HG02973 (cell line): ENCODE measurements around the gene RIMBP2.
"Not testable (repeated sequence)": the region's sequence is repeated elsewhere in the genome, so short reads cannot be mapped to it uniquely, and the experiment has no call there.

ENCODE experiments used
- ATAC-seq: cut with Tn5 transposase; IDR thresholded peaks from one replicate; pipeline ENCODE4 v1.9.1; 2021; ENCODE audit warnings: moderate library complexity; ENCODE audit not compliant: unreplicated experiment

RIMBP2 gene

DNA sequence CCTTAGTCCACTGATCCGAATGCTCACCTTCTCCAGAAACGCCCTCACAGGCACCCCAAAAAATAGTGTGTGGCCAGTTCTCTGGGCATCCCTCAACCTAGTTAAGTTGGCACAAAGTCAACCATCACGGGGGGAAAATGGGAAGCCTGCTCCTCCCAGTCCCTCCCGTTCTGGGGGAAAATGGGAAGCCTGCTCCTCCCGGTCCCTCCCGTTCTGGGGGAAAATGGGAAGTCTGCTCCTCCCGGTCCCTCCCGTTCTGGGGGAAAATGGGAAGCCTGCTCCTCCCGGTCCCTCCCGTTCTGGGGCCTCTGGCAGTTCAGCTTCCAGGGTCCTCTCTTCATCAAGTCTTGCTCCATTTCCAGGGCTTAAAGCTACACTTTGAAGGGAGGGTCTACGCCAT is 106.1 kb downstream of the RIMBP2 start:
- ATAC-seq = no peak

DNA sequence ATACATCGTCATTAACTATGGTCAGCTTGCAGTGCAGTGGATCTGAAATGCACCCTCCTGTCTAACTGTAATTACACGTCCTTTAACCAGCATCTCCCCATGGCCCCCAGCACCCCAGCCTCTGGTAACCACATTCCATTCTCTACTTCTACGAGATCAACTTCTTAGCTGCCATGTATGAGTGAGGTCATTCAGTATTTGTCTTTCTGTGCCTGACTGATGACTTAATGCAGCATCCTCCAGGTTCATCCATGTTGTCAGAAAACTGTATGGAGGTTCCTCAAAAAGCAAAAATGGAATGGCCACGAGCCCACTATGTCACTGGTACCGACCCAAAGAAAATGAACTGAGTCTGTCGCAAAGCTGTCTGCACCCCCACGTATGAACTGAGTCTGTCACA is 107.3 kb downstream of the RIMBP2 start:
- no peak for ATAC-seq

DNA sequence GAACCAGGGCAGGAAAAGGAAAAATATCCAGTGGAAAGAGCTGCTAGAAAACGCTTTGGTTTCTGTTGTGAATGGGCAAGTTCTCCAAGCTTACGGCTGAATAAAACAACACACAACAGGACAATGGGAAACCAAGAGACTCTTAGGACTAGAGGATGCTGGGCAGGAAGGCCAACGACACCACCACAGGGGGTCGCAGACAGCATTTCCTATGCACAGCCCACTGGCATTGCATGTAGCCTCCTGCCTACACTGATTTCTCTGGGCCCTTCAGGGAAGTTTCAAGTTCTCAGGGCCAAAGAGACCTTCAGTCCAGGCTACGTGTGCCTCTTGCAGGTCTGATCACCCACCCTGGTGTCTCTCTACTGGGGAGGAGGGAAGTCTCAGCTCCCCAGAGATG is 108.0 kb downstream of the RIMBP2 start:
- ATAC-seq = no peak

DNA sequence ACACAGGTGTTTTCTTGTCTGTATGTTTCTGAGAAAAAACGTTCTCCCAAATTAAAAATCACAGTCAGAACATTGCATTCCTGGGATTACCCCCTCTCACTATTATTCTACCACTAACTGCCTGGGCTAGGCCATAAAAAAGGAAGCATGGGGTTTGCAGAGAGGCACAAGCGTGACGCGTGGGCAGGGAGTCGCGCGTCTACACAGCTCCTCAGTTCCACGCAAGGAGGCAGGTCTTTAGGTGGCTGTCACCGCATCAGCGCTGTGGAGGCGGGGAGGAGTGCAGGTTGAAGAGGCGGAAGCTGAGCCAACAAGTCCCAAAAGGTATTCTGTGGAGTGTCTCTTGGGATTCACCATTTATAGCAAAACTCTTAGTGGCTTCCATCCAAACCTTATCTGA is 109.9 kb downstream of the RIMBP2 start:
- ATAC-seq = no peak

DNA sequence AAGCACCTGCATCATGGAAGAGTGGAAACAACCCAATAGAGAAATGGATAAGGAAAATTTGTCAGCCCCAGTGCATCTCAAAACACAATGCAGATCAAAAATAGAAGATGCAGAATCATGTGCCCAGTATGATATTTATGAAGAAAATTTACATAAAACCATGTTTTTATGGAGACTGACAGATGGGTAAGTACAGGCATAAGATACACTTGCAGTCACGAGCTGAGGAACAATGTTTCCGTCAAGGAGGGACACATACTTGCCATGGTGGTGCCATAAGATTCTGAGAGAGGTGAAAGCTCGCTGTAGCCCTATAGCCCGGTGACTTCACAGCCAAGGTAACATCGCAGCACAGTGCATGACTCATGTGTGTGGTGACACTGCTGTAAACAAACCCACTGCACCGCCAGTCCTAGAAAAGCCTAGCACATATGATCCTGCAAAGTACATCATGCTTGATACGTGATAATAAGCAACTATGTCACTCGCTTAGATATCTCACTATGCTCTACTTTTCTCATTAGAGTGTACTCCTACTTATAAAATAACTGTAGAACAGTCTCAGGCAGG is 112.6 kb downstream of the RIMBP2 start:
- ATAC-seq = no peak

DNA sequence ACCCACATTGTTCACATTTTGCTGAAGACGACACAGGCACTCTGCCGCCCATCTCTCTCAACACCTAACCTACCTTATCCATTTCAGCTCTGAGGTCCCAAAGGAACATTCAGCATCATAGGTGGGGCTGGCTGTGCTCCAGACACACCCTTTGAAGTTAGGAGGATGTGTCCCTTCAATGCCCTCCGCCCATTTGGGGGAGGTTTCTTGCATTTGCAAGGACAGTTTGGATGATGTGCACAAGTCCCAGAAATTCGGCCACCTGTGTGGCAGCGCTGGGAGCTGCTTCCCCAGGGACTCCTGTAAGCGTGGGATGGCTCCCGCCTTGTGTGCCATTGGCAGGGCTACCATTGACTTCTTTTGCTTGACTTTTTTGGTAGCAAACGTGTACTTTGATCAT is 113.8 kb downstream of the RIMBP2 start:
- no peak for ATAC-seq

DNA sequence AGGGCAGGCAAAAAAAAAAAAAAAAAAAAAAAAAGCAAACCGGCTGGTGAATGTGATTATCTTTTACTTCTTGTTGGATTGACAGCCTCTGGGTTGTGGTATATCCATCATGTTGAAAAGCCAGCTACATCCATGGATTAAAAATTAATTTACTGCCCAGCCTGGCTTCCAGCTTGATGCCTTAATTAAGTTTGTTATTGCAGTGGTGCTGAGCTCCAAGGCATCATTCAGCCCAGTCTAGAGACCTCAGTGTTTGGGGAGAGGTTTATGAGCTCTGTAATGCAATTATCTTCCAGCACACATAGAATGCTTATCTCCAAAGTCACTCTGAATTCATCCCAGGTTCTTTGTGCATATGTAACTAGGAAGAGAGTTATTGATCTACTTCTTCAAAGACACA is 114.8 kb downstream of the RIMBP2 start:
- no peak for ATAC-seq

DNA sequence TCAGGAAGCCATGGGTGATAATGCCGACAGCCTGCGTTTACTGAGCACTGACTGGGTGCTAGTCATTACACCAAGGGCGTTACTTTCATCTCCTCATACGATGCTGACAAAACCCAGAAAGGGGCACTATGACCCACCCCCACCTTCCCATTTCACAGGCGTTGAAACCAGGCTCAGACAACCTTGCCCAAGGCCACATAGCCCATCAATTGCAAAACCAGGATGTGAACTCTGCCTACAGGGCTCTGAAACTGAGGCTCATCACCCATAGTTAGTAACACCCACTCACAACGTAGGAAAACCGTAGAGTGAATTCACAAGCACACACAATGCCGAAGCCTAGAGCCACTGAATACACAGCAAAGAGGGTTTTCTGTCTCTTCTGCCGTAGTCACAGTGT is 119.9 kb downstream of the RIMBP2 start:
- no peak for ATAC-seq

DNA sequence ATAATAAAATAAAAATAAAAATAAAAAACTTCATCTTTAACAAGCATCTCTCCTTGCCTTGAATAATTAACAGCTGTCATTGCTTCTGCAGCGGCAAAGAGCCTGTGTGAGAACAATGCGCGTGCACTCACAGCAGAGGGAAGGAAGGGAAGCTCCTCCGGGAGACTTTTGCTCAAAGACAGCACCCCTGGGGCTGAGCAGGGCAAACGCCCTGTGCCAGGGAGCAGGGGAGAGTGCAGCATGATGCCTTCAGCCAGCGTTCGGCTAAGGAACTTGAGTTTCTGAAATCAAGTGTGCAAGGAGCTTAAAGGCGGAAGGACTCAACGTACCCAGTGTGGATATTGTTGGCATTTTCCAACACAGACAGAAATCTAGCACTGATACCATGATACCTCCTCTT is 120.5 kb downstream of the RIMBP2 start:
- ATAC-seq = no peak

DNA sequence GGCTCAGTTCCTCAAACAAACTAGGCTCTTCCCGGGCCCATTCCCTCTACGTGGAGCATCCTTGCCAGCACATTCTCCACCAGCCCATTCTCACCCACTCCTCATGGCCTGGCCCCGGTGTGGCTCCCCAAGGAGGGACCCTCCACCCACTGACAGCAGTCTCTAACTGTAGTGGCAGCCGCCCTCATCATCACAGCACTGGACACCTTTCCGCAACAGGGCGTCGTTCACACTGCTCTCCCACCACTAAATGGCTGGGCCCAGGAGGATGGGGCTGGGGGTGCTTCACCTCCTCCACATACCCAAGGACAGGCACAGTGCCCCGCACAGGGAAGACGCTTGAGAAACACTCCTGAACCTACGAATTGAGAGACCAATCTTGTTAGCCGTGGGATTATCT is 123.0 kb downstream of the RIMBP2 start:
- ATAC-seq = no peak

DNA sequence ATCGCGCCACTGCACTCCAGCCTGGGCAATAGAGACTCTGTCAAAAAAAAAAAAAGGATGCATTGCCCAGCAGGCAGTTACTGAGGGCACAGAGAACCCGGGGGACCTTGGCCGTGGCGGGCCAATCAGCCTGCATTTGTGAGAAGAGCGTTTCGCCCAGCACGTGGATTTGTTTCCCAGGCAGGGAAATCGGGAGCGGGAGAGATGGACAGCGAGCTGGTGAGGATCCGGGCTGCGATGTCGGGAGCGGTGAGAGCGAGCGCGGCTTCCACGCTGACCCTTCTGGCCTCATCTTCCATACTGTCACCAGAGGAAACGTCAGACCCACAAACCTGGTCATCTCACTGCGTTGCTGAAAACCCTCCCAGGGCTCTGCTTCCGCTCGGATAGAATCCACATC is 123.5 kb downstream of the RIMBP2 start:
- no peak for ATAC-seq

DNA sequence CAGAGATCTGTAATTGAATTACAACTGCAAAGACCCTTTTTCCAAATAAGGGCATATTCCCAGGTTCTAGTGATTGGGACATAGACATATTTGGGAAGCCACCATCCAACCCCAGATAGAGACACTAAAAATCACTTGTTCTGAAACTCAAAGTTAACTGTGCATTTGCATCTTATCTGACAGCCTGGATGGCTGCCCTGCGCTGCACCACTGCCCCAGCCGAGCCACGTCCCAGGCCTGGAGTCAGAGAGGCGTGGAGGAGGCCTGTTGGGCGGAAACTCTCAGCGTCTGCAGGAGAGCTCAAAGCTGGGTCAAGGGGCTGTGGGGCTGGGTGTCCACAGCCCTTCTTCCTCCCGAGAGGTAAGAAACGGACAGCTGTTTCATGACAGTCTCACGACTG is 124.4 kb downstream of the RIMBP2 start:
- no peak for ATAC-seq

DNA sequence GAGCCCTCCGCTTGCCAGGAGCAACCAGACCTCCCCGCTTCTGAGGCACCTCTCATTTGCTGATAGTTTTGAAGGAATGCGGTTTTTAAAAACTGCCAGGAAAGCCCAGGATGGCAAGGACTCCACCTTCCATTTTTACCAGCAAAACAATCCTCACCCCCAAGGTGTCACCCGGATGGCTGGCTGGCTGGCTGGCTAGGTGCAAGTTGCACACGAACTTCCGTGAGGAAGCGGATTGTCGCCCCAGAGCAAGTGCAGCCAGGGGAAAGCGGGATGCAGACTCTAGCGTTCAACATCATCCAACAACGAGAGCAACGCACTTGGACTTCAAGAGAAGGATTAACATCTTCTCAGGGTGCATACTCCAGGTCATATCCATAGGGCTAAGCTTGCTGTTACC is 125.4 kb downstream of the RIMBP2 start:
- no peak for ATAC-seq

DNA sequence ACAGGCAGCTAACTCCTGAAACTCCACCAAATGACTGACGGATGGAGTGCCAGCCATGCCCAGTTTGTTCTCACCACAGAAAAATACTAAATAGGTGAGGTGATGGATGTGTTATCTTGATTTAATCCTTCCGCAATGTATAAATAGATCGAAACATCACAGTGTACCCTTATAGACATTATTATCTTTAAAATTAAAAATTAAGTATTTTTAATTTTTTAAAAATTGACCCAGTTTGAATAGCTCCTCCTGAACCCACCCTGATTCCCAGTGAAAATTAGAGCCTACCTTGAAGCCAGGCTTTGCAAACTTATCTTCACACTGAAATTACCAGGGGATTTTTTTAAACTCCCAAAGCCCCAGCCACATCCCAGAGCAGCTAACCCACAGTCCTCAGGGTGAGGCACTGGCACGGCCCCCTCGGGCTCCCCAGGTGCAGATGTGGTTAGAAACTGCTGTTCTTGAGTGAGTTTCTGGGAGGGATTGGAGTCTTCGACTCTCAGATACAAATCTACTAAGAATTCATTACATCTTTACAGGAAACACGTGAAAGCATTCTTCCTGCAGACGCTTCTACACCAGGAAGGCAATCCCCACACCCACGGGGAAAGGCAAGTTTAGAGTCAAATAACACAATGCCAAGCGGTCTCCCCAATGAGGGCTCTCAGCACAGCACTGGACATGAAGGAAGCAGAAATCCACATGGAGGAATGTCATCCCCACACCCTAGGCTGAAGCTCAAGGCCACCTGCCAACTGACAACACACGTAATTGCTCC is 126.4 kb downstream of the RIMBP2 start:
- ATAC-seq = no peak

DNA sequence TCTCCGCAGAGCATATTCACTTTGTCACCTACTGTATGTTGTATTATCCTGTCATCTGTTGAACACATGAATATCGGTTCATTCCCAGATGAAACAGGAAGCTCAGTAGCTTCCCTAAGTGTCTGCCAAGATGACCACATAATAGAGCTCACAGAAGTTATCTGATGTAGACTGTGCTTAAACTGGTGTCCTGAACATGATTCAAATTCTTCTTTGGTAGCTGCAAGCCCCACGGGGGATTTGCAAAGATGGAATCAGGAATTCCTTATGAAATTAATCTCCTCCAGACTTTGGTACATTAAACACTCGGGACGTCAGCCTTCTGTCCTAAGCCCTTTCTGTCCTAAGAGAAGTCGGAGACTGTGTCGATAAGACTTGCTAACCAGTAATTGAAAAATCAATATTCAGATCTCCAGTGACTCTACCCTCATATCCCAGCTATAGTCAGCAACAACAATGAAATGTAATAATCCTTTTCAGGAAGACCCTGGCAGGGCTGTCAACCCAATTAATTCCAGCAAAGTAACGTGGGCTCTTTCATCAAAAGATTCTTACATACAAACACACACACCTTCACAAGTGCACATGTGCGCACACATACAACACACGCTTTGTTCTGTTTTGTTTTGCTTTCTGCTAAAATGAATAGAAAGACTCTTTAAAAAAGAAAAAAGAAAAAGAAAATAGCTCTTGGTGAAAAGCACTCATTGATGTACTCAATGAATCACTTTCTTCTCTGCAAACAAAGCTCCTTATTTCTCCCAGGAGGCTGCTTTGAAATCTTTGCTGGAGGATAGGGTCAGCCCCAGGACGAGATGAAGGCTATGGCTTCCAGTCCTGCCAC is 127.2 kb downstream of the RIMBP2 start:
- ATAC-seq = no peak

DNA sequence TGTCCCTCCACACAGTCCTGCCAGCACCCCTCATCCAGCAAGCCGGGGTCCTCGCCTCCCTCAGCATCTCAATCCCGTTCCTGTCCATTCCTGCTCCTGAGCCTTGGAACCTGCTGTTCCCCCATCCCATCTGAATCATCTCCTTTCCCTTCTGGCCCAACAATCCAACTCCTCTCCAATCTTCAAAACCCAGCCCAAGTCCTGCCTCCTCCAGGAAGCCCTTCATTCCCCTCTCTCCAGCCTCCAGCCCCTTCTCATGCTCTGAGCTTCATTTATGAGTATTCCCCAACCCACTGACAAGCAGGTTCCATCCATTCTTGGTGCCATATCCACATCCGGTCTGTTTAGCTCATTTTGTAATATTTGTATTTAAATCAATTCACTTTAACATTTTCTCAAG is 128.1 kb downstream of the RIMBP2 start:
- ATAC-seq = no peak

DNA sequence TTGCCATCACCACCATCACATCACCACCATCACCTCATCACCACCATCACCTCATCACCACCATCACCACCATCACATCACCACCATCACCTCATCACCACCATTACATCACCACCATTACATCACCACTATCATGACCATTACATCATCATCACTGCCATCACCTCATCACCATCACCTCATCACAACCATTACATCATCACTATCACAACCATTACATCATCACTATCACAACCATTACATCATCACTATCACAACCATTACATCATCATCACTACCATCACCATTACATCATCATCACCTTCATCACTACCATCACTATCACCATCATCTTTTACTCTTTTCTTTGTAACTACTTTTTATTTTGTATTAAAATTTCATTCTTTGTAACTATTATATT is 131.6 kb downstream of the RIMBP2 start:
- not testable (repeated sequence) for ATAC-seq

DNA sequence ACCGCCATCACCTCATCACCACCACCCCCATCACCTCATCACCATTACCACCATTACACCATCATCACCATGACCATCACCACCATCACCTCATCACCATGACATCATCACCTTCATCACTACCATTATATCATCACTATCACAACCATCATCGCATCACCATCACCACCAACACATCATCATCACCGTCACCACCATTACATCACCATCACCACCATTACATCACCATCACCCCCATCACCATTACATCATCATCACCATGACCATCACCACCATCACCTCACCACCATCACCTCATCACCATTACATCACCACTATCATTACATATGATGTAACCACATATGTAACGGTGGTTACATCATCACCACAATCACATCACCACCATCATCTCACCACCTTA is 132.3 kb downstream of the RIMBP2 start:
- no peak for ATAC-seq

DNA sequence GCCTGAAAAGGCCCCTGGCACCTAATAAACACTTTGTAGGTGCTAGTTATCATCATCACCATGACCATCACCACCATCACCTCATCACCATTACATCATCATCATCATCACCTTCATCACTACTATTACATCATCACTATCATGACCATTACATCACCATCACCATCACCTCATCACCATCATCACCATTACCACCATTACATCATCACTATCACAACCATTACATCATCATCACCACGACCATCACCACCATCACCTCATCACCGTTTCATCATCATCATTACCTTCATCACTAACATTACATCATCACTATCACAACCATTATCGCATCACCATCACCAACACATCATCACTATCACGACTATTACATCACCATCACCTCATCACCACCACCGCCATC is 132.8 kb downstream of the RIMBP2 start:
- no peak for ATAC-seq

DNA sequence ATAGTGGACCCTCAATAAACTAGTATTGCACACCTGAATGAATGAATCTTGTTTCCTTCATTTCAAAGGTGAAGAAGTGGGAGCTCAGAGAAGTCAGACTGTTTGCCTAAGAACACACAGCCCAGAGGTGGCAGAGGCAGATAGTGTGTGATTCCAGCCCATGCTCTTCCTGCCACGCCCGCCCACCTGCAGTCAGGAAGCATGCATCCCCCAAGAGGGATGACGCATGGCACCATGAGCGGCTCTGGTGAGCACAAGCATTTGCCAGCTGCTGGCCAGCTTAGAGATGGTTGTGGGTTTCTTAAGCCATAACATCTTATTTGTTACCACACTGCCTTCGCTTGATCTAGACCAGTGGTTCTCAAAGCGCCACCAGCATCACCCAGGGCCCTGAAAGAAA is 133.8 kb downstream of the RIMBP2 start:
- no peak for ATAC-seq

DNA sequence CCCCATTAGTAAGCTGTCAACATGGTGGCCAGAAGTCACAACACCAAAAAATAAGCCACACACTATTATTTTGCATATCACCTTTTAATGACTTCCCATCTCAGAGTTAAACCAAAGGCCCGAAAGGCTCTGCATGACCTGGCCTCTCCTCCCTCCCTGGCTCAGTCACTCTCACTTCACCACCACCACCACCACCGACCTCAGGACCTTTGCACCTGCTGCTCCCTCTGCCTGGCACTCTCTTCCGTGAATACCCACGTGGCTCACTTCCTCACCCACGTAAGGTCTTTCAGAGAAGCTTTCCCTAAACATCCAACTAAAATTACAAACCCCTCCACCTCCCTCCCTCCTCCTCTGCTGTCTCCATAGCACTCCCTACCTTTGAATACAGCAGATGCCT is 134.3 kb downstream of the RIMBP2 start:
- no peak for ATAC-seq

DNA sequence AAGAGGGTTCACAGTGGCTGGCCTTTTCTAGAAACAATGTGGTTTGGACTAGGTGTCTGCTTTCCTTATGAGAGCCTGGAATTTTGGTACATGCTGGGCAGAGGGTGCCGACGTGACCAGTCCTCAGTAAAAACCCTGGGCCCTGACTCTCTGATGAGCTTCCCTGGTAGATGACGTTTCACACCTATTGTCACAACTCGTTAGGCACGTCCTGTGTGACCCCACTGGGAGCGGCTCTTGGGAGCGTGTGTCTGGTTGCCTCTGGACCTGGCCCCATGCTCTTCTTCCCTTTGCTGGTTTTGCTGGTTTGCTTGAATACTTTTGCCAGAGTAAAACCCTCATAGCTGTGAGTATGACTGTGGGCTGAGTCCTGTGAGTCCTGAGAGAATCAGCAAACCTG is 136.9 kb downstream of the RIMBP2 start:
- no peak for ATAC-seq
